Stimulated activated CD4-positive, alpha-beta T cell treated with anti-CD3 and anti-CD28 coated beads, Interleukin-15, amount 100 ng/mL, for 48 hours (primary cell): Measurements from ENCODE around the gene PSTPIP1.
A peak's percentile ranks its signal among the peaks of the same experiment; 100 is the strongest.
"Not testable (repeated sequence)": the region's sequence is repeated elsewhere in the genome, so short reads cannot be mapped to it uniquely, and the experiment has no call there.

Experiments
- DNase-seq, 2 donors: peaks; one replicate each; pipeline ENCODE4 v3.0.0-alpha.2; 2020; ENCODE audit warnings: low read depth in 2 of 2

PSTPIP1 gene

GRCh38 chr15:76994971-76995945, at the start of gene PSTPIP1:
TSS of gene PSTPIP1 (plus strand) at chr15:76995126. CDS start at chr15:76995574, 448 bp downstream.
- DNase-seq = peak; percentile 41 to 63

DNA sequence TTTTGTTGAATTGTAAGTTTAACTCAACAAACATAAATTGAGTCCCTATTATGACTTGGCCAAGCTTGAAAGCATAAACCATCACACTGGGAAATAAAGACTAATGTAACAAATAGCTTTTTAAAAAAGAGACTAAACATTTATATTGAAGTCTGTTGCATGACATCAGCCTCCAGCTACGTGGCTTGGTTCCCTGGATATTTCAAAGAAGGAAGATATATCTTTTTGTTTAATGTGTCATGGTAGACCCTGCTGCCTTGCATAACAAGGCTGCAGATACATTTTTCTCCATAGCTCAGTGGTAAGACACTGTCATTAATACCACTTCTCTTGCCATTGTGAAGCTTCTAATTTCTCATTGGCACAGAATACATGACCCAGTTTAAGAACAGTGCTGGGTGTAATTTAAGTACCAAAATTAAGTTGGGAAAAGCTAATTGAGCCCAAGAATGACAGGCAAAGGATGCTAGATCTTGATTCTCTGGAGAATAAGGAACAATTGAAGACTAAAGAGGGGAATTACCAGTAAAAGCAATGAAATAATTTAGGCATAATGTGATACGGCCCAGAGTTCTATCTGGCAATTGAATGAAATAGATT, 49.3 kb upstream of the PSTPIP1 start:
- no peak for DNase-seq

DNA sequence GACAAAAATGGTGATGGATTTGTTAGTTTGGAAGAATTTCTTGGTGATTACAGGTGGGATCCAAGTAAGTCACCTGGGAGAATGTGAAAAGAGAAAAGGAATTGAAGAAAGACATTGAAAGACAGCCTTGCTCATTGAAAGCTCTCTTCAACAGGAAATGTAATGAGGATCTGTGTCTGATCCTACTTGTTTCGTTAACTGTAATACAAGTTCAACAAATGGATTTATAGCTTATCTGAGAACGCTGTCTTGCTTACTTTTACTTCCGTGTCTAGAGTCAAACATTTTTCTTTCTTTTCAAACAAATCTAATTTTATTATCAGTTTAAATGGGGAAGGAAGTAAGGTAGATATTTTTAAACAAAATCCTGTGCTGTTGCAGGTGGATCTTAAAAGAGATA, 47.5 kb upstream of the PSTPIP1 start:
- no peak for DNase-seq

DNA sequence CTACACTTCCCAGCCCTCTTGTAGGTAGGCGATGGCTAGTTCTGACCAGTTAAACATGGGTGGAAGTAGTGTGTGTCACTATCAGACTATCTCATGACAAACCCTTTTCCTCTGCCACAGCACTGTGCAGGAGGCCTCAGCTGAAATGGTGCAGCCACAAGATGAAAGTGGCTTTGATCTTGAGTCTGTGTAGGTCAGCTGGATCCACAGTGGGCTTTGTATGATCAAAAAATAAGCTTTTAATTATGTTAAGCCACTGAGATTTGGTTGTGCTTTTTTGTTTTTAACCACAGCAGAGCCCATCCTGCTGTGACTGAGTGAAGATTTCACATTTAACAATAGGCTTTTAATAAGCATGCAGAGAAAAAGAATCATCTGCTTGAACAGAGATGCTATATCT, 43.7 kb upstream of the PSTPIP1 start:
- DNase-seq = no peak

DNA sequence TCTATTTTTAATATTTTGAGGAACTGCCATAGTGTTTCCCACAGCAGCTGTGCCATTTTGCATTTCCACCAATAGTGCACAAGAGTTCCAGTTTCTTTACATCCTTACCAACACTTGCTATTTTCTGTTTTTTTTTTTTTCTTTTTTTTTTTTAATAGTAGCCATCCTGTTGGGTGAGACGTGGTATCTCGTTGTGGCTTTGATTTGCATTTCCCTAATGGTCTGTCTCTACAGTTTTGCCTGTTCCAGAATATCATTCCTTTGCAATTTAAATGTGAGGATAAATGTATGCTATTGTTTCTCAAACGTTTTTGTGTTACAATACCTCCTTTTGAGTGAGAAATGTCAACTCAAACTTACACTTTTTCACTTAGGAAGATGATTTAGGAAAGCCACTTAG, 41.0 kb upstream of the PSTPIP1 start:
- DNase-seq = no peak

DNA sequence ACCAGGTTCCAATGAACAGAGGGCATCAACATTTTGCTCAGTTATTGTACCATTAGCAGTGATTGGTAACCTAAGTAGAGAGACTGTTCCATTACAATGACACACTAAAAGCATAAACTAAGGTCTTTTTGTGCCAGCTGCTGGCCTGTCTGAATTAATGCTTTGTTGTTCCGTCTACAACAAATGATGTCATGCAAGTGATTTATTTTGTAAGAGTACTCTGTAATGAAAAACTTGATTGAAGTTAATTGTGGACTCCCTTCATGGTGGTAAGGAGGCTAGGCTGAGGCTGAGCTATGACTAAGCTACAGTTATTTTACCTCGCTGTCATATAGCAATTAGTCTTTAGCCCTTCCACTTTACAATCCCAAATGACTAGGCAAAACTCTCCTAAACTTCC, 40.2 kb upstream of the PSTPIP1 start:
- no peak for DNase-seq

DNA sequence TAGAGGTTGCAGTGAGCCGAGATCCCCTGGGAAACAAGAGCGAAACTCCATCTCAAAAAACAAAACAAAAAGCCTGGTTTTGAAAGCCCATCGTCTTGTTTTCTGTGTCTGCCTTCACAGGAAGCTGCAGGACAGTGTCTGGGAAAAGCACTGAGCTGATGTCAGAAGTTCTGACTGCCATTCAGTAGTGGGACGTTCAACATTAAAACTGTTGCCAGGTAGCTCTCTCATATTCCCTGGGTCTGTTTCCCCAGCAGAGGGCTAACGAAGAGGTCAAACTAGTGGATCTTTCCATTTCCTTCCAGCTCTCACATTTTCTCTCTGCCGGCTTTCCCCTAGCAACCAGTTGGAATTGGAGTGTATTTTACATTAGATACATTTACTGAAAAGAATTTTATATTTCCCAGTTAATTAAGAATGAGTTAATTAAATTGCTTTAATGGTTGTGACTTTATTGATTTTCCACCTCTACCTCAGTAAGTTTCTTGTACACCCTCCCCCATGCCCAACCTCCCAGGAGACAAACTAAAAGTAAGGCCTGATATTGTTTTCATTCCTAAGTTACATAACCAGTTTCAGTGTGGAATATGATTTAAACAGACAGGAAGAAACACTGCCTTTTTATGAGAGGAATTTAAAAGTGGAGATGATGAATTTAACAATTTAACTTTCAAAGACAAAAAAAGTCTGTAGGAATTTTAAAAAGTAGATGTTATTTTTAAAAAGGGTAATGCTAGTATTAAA, 33.5 kb upstream of the PSTPIP1 start:
- no peak for DNase-seq

GRCh38 chr15:76962337-76963013, 32.5 kb upstream of the PSTPIP1 start:
- no peak for DNase-seq

GRCh38 chr15:76963596-76963995, 31.3 kb upstream of the PSTPIP1 start:
- no peak for DNase-seq

DNA sequence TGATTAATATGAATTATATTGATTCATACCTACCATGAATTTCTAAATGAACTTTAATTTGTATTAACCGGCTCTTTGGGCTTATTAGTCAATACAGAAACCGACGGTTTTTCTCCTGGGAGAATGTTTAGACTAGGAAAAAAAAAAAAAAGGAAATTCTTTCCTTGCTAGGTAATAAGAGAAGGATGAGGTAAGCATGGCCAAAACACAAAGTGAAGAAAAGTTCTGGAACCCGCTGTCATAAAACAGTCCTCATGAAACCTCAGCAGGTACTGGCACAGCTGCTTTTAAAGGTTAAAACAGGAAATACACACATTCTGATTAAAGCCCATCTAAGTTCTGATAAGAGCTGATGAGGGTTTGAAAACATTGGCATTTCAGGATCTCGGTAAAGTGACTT, 30.8 kb upstream of the PSTPIP1 start:
- DNase-seq = no peak

DNA sequence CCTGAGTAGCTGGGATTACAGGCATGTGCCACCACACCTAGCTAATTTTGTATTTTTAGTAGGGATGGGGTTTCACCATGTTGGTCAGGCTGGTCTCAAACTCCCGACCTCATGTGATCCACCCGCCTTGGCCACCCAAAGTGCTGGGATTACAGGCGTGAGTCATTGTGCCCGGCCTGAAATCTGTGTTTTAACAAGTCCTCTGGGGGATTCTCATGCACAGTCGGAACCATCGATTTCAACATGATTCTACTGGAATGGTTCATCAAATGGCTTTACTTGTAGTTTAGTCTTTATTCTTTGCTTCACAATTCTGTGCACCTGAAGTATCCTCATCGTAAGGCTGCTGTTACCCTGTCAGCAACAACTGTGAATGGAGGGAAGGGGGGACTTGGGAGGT, 28.9 kb upstream of the PSTPIP1 start:
- DNase-seq = not testable (repeated sequence)

DNA sequence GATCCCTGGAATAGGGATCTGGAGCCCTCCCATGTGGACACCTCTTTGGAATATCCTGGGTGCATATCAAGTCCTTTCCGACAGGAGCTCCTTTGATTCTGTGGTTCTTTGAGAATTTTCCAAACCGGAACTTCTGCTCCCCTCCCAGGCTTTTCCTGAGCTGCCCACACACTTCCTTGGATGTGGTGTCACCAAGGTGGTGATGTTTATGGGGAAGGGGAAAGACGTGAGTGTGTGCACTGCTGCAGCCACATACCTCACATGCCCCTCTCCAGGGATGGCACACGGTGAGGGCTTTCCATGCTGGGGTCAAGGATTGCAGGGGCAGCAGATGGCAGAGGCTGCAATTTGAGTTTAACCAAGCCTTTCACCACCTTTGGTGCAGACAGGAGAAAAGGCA, 27.9 kb upstream of the PSTPIP1 start:
- no peak for DNase-seq

DNA sequence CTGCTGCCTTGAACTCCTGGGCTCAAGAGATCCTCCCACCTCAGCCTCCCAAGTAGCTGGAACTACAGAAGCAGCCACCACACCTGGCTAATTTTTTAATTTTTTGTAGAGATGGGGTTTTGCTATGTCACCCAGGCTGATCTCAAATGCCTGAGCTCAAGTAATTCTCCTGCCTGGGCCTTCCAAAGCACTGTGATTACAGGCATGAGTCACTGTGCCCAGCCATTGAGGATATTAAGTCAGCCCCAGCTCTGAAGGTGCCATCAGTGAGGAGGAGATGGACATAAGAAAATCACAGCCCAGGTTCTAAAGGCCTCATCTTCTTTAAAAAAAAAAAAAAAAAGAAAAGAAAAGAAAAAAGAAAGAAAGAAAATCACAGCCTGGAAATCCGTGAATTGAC, 26.6 kb upstream of the PSTPIP1 start:
- DNase-seq = no peak

GRCh38 chr15:76972389-76973361, 22.3 kb upstream of the PSTPIP1 start:
- DNase-seq = no peak

DNA sequence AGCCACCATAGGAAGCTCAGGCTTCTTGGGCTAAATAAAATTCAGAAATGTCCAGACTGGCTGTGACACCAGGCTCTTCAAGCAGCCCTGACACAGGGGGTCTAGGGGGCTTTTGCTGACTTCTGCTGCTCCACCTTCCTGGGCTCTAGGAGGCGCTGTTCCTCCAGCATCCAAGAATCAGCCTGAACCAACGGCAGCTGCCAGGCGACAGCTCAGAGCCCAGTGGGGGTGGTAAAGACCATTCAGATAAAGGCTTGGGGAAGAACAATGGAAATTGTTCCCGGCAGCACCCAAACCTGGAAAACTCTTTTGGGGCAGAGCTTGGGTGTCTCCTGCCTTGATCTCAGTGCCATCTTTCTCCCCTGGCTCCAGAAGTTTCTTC, 21.6 kb upstream of the PSTPIP1 start:
- DNase-seq = peak; percentile 45 to 62

GRCh38 chr15:76973906-76974305, 21.0 kb upstream of the PSTPIP1 start:
- no peak for DNase-seq

DNA sequence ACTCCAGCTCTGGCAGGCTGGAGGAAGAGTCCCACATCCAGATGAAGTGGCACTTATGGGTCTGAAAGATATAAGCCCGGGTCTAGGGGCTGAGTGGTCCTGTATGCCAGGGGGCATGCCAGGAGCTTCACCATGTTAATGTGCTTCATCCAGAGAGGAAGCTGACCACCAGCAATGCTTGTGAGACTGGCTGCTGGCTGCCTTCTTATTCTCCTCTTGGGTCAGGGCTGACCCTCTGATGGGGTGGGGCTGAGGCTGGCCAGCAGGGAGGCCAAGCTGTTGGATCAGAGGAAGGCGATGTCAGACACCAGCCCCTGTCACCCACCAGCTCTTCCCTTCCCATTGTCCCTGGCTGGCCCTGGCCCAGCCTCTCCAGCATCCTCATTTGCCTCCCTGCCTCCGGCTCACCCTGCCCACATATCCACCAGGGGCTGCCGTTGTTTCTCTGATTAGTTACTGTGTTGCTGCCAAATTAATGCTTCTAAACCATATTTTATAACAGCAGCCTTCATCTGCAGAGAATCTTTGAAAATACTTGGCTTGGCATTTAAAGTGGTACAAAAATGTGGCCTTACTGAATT, 20.4 kb upstream of the PSTPIP1 start:
- no peak for DNase-seq

DNA sequence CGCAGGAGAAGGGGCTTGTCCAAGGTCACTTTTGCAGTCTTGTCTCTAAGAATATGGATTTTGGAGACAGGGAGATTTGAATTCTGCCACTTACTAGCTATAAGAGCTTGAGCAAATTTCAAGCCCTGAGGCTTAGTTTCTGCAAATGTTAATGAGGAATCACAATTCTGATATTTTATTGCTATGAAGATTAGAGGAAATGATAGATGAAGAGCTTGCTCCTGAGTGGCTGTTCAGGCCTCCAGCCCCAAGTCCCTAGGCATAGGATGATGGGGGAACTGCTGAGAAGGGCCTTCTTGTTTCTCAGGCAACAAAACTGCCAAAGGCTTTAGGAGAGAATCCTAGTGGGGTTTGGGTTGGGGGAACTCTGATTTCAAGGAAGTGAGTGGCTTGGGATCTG, 18.8 kb upstream of the PSTPIP1 start:
- DNase-seq = no peak

GRCh38 chr15:76976572-76977270, 18.2 kb upstream of the PSTPIP1 start:
- no peak for DNase-seq
